WTC11 (cell line): ENCODE results near the gene NME5. TPM values are rescaled to one million over a fixed set of nuclear protein-coding genes. Genes with fewer than 3 reads are reported as not detected.
A peak's percentile ranks its signal among the peaks of the same experiment; 100 is the strongest.

Experiments
- ATAC-seq: fragments of 200-7000 bp; cut with Tn5 transposase; 2 replicates; pipeline ENCODE4 v1.10.0; 2021; ENCODE audit warnings: mild to moderate bottlenecking, moderate library complexity
- Bru-seq: library from RNA; stranded (reverse); fragments of 400-500 nt; gene quantifications from one replicate; lab custom pipeline; 2021; lab: Mats Ljungman, UMichigan
- CTCF ChIA-PET: fragments of 300-600 bp; sonication (Branson Sonifier 250); formaldehyde crosslinking; loops from one replicate; lab custom pipeline; 2021; ENCODE audit warnings: antibody characterized with exemption; lab: Charles Lee
- POLR2A ChIA-PET: fragments of 350-600 bp; sonication (Branson Sonifier 250); formaldehyde crosslinking; loops from one replicate; lab custom pipeline; 2021; ENCODE audit warnings: antibody characterized with exemption; lab: Charles Lee
- DNase-seq: peaks from one replicate; pipeline ENCODE4 v3.0.0; 2021; ENCODE audit warnings: low spot score
- H3K27ac Mint-ChIP-seq: 2 replicates; pipeline ENCODE4 v1.8.0; 2021; ENCODE audit warnings: mixed read lengths
- H3K27me3 Mint-ChIP-seq: 2 replicates; pipeline ENCODE4 v1.8.0; 2021; ENCODE audit warnings: low read depth, mild to moderate bottlenecking, moderate library complexity, mixed read lengths
- H3K36me3 Mint-ChIP-seq: 2 replicates; pipeline ENCODE4 v1.8.0; 2021; ENCODE audit warnings: mixed read lengths
- H3K4me1 Mint-ChIP-seq: 2 replicates; pipeline ENCODE4 v1.8.0; 2022; ENCODE audit warnings: mixed read lengths
- H3K4me3 Mint-ChIP-seq: 2 replicates; pipeline ENCODE4 v1.8.0; 2021; ENCODE audit warnings: mild to moderate bottlenecking, moderate library complexity, mixed read lengths
- H3K9me3 Mint-ChIP-seq: 2 replicates; pipeline ENCODE4 v1.8.0; 2021; ENCODE audit warnings: mixed read lengths
- CBFB ChIP-seq: sonication (generic); formaldehyde crosslinking; IDR thresholded peaks from 2 replicates; pipeline ENCODE4 v1.8.1; 2022; ENCODE audit warnings: mild to moderate bottlenecking, low read depth, missing genetic modification reagents
- EMX1 ChIP-seq: fragments of 250-450 bp; sonication (Bioruptor Pico); IDR thresholded peaks from 2 replicates; pipeline ENCODE4 v1.8.0; 2021; ENCODE audit warnings: mild to moderate bottlenecking
- ESRRA ChIP-seq: sonication (generic); formaldehyde crosslinking; IDR thresholded peaks from 2 replicates; pipeline ENCODE4 v1.8.1; 2022; ENCODE audit warnings: mild to moderate bottlenecking, missing genetic modification reagents, borderline replicate concordance
- GRHL2 ChIP-seq: fragments of 250-450 bp; sonication (Bioruptor Pico); IDR thresholded peaks from 2 replicates; pipeline ENCODE4 v1.8.0; 2022; ENCODE audit warnings: mild to moderate bottlenecking, moderate library complexity; ENCODE audit not compliant: insufficient replicate concordance, severe bottlenecking
- MXD4 ChIP-seq: fragments of 250-450 bp; sonication (Bioruptor Pico); IDR thresholded peaks from 2 replicates; pipeline ENCODE4 v1.8.0; 2021; ENCODE audit warnings: mild to moderate bottlenecking, moderate library complexity, borderline replicate concordance
- NR1H2 ChIP-seq: sonication (generic); formaldehyde crosslinking; IDR thresholded peaks from 2 replicates; pipeline ENCODE4 v1.9.0; 2021; ENCODE audit warnings: mild to moderate bottlenecking, moderate library complexity, missing genetic modification reagents
- NR3C1 ChIP-seq: sonication (generic); formaldehyde crosslinking; conservative IDR thresholded peaks from 2 replicates; pipeline ENCODE4 v1.8.1; 2023; ENCODE audit warnings: low read depth, mild to moderate bottlenecking, missing genetic modification reagents
- SMAD3 ChIP-seq: sonication (generic); formaldehyde crosslinking; IDR thresholded peaks from 2 replicates; pipeline ENCODE4 v1.8.0; 2022; ENCODE audit warnings: missing genetic modification reagents, mild to moderate bottlenecking, borderline replicate concordance
- TEAD4 ChIP-seq: sonication (generic); formaldehyde crosslinking; IDR thresholded peaks from 2 replicates; pipeline ENCODE4 v1.8.0; 2022; ENCODE audit warnings: mild to moderate bottlenecking, missing genetic modification reagents
- ZBTB21 ChIP-seq: sonication (generic); formaldehyde crosslinking; IDR thresholded peaks from 2 replicates; pipeline ENCODE4 v1.8.1; 2023; ENCODE audit warnings: mild to moderate bottlenecking, missing genetic modification reagents, borderline replicate concordance
- ZNF232 ChIP-seq: sonication (generic); formaldehyde crosslinking; IDR thresholded peaks from 2 replicates; pipeline ENCODE4 v1.8.0; 2022; ENCODE audit warnings: mild to moderate bottlenecking, missing genetic modification reagents
- ZNF416 ChIP-seq: fragments of 250-450 bp; sonication (Bioruptor Pico); IDR thresholded peaks from 2 replicates; pipeline ENCODE4 v1.9.0; 2021; ENCODE audit warnings: mild to moderate bottlenecking, inconsistent platforms
- long read RNA-seq, 3 experiments: library from RNA in 1 of 3; library from capped mRNA in 1 of 3; library from polyadenylated mRNA in 1 of 3; unstranded in 2 of 3; stranded (forward) in 1 of 3; transcript quantifications; one replicate each; pipeline ENCODE4 v2.0.0, GENCODE V29; 2021
- total RNA-seq: library from RNA; stranded (reverse); gene quantifications from 3 replicates; pipeline ENCODE4 v1.2.3, GENCODE V29; 2021
- TF ChIP-seq, protein P1 (sequence below): fragments of 250-450 bp; sonication (Bioruptor Pico); IDR thresholded peaks from 2 replicates; pipeline ENCODE4 v1.9.0; 2021; ENCODE audit warnings: mild to moderate bottlenecking, borderline replicate concordance
- TF ChIP-seq, protein P2 (sequence below): sonication (generic); formaldehyde crosslinking; IDR thresholded peaks from 2 replicates; pipeline ENCODE4 v1.8.0; 2022; ENCODE audit warnings: mild to moderate bottlenecking, missing genetic modification reagents
- TF ChIP-seq, protein P3 (sequence below): fragments of 250-450 bp; sonication (Bioruptor Pico); IDR thresholded peaks from 2 replicates; pipeline ENCODE4 v1.9.0; 2021; ENCODE audit warnings: moderate library complexity, mild to moderate bottlenecking, inconsistent platforms, borderline replicate concordance
- TF ChIP-seq, protein P4 (sequence below): sonication (generic); formaldehyde crosslinking; IDR thresholded peaks from 2 replicates; pipeline ENCODE4 v1.8.1; 2022; ENCODE audit warnings: missing genetic modification reagents, borderline replicate concordance
- TF ChIP-seq, protein P5 (sequence below): sonication (generic); formaldehyde crosslinking; IDR thresholded peaks from 2 replicates; pipeline ENCODE4 v1.8.1; 2022; ENCODE audit warnings: low read depth, missing genetic modification reagents, borderline replicate concordance
- TF ChIP-seq, protein P6 (sequence below): fragments of 250-450 bp; sonication (Bioruptor Pico); IDR thresholded peaks from 2 replicates; pipeline ENCODE4 v1.8.0; 2021; ENCODE audit warnings: mild to moderate bottlenecking
- TF ChIP-seq, protein P7 (sequence below): fragments of 250-450 bp; sonication (Bioruptor Pico); IDR thresholded peaks from 2 replicates; pipeline ENCODE4 v1.9.0; 2021; ENCODE audit warnings: mild to moderate bottlenecking

The NME5 gene, protein sequence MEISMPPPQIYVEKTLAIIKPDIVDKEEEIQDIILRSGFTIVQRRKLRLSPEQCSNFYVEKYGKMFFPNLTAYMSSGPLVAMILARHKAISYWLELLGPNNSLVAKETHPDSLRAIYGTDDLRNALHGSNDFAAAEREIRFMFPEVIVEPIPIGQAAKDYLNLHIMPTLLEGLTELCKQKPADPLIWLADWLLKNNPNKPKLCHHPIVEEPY
- total RNA-seq (0.74 to 0.89 TPM in 2 of 3 replicates, not detected in the other), Bru-seq, nascent RNA (percentile 25 among the genes with signal in this experiment)
- long read RNA-seq, experiment 1, result 0 reads
- long read RNA-seq, experiment 2, result 0 reads
- long read RNA-seq, experiment 3, partial matches to known transcripts, result 0 of 1 reads
- long read RNA-seq, experiment 3, other reads (novel, unspliced or antisense), result 0 of 1 reads

DNA sequence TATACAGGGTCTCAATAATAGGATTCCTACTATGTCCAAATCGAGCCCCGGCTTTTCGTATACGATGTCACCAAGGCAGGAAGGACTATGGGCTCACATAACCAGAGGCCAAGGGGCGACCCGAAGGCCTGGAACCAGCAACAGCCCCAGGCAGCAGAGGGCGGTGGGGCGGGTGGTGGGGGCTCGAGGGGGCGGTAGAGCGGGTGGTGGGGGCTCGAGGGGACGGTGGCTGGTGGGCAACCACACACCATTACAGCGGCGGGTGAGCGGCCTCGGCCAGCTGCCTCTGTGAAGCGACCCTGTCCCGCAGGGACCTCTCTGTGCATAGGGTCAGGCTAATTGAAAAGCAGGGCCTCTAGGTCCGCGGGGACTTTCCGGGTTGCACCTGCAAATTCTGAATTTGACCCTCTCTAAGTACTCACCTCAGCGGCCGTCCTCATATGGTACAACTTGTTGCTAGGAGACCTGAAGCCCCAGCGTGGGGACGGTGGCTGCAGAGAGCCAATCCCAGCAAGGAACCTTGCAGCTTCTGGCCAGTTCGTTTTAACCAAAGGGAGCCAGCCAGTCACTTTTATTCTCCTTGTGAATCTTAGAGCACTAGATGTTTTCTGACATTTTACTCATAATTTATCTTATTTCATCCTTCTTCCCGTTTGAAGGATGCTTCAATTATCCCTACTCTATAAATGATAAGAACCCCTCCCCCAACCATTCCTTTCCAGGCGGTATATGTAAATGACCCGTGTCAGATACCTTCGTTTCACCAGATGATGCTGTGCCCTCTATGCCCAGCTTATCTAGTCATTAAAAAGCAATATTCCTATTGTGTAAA is at the start of gene NME5:
NME5 (minus strand) TSS at position 480 of the 832 bp plus-strand sequence. CDS start 648 bp downstream, outside the sequence.
- Mint-ChIP-seq H3K4me3 (peak within 1 kb of the TSS; percentile 71), H3K27ac (no peak within 1 kb of the TSS), H3K9me3 (peaks cover 8% of the 10 kb centered on the region; the same call in 1 of the 2 replicates), H3K27me3 (peaks cover 9% of the 10 kb centered on the region), H3K4me1 (peaks cover 6% of the 10 kb centered on the region; the same call in 1 of the 2 replicates), H3K36me3 (no peaks in the 10 kb centered on the region)
- TF ChIP-seq, protein P1, sequence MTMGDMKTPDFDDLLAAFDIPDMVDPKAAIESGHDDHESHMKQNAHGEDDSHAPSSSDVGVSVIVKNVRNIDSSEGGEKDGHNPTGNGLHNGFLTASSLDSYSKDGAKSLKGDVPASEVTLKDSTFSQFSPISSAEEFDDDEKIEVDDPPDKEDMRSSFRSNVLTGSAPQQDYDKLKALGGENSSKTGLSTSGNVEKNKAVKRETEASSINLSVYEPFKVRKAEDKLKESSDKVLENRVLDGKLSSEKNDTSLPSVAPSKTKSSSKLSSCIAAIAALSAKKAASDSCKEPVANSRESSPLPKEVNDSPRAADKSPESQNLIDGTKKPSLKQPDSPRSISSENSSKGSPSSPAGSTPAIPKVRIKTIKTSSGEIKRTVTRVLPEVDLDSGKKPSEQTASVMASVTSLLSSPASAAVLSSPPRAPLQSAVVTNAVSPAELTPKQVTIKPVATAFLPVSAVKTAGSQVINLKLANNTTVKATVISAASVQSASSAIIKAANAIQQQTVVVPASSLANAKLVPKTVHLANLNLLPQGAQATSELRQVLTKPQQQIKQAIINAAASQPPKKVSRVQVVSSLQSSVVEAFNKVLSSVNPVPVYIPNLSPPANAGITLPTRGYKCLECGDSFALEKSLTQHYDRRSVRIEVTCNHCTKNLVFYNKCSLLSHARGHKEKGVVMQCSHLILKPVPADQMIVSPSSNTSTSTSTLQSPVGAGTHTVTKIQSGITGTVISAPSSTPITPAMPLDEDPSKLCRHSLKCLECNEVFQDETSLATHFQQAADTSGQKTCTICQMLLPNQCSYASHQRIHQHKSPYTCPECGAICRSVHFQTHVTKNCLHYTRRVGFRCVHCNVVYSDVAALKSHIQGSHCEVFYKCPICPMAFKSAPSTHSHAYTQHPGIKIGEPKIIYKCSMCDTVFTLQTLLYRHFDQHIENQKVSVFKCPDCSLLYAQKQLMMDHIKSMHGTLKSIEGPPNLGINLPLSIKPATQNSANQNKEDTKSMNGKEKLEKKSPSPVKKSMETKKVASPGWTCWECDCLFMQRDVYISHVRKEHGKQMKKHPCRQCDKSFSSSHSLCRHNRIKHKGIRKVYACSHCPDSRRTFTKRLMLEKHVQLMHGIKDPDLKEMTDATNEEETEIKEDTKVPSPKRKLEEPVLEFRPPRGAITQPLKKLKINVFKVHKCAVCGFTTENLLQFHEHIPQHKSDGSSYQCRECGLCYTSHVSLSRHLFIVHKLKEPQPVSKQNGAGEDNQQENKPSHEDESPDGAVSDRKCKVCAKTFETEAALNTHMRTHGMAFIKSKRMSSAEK (CRISPR knock-in tag), result no peak
- TF ChIP-seq, protein P2, sequence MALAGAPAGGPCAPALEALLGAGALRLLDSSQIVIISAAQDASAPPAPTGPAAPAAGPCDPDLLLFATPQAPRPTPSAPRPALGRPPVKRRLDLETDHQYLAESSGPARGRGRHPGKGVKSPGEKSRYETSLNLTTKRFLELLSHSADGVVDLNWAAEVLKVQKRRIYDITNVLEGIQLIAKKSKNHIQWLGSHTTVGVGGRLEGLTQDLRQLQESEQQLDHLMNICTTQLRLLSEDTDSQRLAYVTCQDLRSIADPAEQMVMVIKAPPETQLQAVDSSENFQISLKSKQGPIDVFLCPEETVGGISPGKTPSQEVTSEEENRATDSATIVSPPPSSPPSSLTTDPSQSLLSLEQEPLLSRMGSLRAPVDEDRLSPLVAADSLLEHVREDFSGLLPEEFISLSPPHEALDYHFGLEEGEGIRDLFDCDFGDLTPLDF, result no peak
- TF ChIP-seq TEAD4 (no peak), ZNF232 (CRISPR knock-in tag) (no peak), ESRRA (CRISPR knock-in tag) (no peak), ZNF416 (CRISPR knock-in tag) (no peak), GRHL2 (CRISPR knock-in tag) (no peak), SMAD3 (CRISPR knock-in tag) (no peak), CBFB (CRISPR knock-in tag) (no peak), EMX1 (CRISPR knock-in tag) (no peak), NR1H2 (CRISPR knock-in tag) (no peak), MXD4 (CRISPR knock-in tag) (no peak), NR3C1 (CRISPR knock-in tag) (no peak), ZBTB21 (CRISPR knock-in tag) (no peak)
- TF ChIP-seq, protein P3, sequence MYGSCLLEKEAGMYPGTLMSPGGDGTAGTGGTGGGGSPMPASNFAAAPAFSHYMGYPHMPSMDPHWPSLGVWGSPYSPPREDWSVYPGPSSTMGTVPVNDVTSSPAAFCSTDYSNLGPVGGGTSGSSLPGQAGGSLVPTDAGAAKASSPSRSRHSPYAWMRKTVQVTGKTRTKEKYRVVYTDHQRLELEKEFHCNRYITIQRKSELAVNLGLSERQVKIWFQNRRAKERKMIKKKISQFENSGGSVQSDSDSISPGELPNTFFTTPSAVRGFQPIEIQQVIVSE, result no peak
- TF ChIP-seq, protein P4, sequence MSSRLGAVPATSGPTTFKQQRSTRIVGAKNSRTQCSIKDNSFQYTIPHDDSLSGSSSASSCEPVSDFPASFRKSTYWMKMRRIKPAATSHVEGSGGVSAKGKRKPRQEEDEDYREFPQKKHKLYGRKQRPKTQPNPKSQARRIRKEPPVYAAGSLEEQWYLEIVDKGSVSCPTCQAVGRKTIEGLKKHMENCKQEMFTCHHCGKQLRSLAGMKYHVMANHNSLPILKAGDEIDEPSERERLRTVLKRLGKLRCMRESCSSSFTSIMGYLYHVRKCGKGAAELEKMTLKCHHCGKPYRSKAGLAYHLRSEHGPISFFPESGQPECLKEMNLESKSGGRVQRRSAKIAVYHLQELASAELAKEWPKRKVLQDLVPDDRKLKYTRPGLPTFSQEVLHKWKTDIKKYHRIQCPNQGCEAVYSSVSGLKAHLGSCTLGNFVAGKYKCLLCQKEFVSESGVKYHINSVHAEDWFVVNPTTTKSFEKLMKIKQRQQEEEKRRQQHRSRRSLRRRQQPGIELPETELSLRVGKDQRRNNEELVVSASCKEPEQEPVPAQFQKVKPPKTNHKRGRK (CRISPR knock-in tag), result no peak
- TF ChIP-seq, protein P5, sequence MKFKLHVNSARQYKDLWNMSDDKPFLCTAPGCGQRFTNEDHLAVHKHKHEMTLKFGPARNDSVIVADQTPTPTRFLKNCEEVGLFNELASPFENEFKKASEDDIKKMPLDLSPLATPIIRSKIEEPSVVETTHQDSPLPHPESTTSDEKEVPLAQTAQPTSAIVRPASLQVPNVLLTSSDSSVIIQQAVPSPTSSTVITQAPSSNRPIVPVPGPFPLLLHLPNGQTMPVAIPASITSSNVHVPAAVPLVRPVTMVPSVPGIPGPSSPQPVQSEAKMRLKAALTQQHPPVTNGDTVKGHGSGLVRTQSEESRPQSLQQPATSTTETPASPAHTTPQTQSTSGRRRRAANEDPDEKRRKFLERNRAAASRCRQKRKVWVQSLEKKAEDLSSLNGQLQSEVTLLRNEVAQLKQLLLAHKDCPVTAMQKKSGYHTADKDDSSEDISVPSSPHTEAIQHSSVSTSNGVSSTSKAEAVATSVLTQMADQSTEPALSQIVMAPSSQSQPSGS (CRISPR knock-in tag), result no peak
- TF ChIP-seq, protein P6, sequence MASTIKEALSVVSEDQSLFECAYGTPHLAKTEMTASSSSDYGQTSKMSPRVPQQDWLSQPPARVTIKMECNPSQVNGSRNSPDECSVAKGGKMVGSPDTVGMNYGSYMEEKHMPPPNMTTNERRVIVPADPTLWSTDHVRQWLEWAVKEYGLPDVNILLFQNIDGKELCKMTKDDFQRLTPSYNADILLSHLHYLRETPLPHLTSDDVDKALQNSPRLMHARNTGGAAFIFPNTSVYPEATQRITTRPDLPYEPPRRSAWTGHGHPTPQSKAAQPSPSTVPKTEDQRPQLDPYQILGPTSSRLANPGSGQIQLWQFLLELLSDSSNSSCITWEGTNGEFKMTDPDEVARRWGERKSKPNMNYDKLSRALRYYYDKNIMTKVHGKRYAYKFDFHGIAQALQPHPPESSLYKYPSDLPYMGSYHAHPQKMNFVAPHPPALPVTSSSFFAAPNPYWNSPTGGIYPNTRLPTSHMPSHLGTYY, result no peak
- TF ChIP-seq, protein P7, sequence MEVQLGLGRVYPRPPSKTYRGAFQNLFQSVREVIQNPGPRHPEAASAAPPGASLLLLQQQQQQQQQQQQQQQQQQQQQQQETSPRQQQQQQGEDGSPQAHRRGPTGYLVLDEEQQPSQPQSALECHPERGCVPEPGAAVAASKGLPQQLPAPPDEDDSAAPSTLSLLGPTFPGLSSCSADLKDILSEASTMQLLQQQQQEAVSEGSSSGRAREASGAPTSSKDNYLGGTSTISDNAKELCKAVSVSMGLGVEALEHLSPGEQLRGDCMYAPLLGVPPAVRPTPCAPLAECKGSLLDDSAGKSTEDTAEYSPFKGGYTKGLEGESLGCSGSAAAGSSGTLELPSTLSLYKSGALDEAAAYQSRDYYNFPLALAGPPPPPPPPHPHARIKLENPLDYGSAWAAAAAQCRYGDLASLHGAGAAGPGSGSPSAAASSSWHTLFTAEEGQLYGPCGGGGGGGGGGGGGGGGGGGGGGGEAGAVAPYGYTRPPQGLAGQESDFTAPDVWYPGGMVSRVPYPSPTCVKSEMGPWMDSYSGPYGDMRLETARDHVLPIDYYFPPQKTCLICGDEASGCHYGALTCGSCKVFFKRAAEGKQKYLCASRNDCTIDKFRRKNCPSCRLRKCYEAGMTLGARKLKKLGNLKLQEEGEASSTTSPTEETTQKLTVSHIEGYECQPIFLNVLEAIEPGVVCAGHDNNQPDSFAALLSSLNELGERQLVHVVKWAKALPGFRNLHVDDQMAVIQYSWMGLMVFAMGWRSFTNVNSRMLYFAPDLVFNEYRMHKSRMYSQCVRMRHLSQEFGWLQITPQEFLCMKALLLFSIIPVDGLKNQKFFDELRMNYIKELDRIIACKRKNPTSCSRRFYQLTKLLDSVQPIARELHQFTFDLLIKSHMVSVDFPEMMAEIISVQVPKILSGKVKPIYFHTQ, result no peak
- peak; percentile 73 for DNase-seq
- CTCF ChIA-PET, result interaction anchor here (0.8 to 1.6 kb wide), 6 partner anchors 55 to 103 kb away, joined by 3 to 9 read pairs (median 4); partner anchors contain the start of gene WNT8A
- peak; percentile 95 for ATAC-seq
- POLR2A ChIA-PET, result no interaction called here
